NCI-H2081 (cell line): Measurements from ENCODE around the gene NCEH1.
"Not testable (repeated sequence)": the region's sequence is repeated elsewhere in the genome, so short reads cannot be mapped to it uniquely, and the experiment has no call there.

Experiments used
- DNase-seq, 2 experiments: peaks; one replicate each; lab custom pipeline; 2025; lab: John Stamatoyannopoulos, UW

The NCEH1 gene

GRCh38 chr3:172609750-172610149 is 101.1 kb downstream of the NCEH1 start:
- no peak for DNase-seq

- DNase-seq, result no peak
Observed at GRCh38 chr3:172608575-172608974, 102.3 kb downstream of the NCEH1 start.

- peak in 1 of 2 experiments; percentile 26 for DNase-seq
Observed at GRCh38 chr3:172607305-172608121, 103.4 kb downstream of the NCEH1 start.

- no peak for DNase-seq
Observed at GRCh38 chr3:172606021-172606420, 104.8 kb downstream of the NCEH1 start.

- DNase-seq, result no peak
Observed at GRCh38 chr3:172604895-172605646, 105.8 kb downstream of the NCEH1 start.

- no peak for DNase-seq
Observed at GRCh38 chr3:172601066-172601832, 109.6 kb downstream of the NCEH1 start.

- DNase-seq, result no peak
Observed at GRCh38 chr3:172600644-172601065, 110.2 kb downstream of the NCEH1 start.

- no peak for DNase-seq
Observed at GRCh38 chr3:172598904-172599303, 112.0 kb downstream of the NCEH1 start.

GRCh38 chr3:172596394-172596706 is 114.5 kb downstream of the NCEH1 start:
- no peak for DNase-seq

- DNase-seq, result peak; percentile 54 to 78
Observed at GRCh38 chr3:172595664-172596393, 115.0 kb downstream of the NCEH1 start.

- DNase-seq, result not testable (repeated sequence)
Observed at GRCh38 chr3:172594900-172595663, 115.8 kb downstream of the NCEH1 start.

- no peak for DNase-seq
Observed at GRCh38 chr3:172592898-172593669, 117.8 kb downstream of the NCEH1 start.

- DNase-seq, result no peak
Observed at GRCh38 chr3:172591876-172592771, 118.7 kb downstream of the NCEH1 start.

GRCh38 chr3:172591125-172591605 is 119.7 kb downstream of the NCEH1 start:
- DNase-seq, result no peak

GRCh38 chr3:172586436-172586835 is 124.4 kb downstream of the NCEH1 start:
- DNase-seq, result no peak

GRCh38 chr3:172585954-172586353 is 124.9 kb downstream of the NCEH1 start:
- no peak for DNase-seq

- DNase-seq, result no peak
Observed at GRCh38 chr3:172582712-172583111, 128.2 kb downstream of the NCEH1 start.

GRCh38 chr3:172581757-172582166 is 129.1 kb downstream of the NCEH1 start:
- DNase-seq, result no peak
